ENCODE data around the gene ALOX12.
"Not testable (repeated sequence)": the region's sequence is repeated elsewhere in the genome, so short reads cannot be mapped to it uniquely, and the experiment has no call there.

Gene ALOX12, protein sequence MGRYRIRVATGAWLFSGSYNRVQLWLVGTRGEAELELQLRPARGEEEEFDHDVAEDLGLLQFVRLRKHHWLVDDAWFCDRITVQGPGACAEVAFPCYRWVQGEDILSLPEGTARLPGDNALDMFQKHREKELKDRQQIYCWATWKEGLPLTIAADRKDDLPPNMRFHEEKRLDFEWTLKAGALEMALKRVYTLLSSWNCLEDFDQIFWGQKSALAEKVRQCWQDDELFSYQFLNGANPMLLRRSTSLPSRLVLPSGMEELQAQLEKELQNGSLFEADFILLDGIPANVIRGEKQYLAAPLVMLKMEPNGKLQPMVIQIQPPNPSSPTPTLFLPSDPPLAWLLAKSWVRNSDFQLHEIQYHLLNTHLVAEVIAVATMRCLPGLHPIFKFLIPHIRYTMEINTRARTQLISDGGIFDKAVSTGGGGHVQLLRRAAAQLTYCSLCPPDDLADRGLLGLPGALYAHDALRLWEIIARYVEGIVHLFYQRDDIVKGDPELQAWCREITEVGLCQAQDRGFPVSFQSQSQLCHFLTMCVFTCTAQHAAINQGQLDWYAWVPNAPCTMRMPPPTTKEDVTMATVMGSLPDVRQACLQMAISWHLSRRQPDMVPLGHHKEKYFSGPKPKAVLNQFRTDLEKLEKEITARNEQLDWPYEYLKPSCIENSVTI

GRCh38 chr17:6995500-6996255 lies at the start of gene ALOX12:
Gene ALOX12, plus strand, starts transcription at chr17:6996049. Its CDS starts 69 bp downstream, at chr17:6996118.
- DNase-seq = no peak

DNA sequence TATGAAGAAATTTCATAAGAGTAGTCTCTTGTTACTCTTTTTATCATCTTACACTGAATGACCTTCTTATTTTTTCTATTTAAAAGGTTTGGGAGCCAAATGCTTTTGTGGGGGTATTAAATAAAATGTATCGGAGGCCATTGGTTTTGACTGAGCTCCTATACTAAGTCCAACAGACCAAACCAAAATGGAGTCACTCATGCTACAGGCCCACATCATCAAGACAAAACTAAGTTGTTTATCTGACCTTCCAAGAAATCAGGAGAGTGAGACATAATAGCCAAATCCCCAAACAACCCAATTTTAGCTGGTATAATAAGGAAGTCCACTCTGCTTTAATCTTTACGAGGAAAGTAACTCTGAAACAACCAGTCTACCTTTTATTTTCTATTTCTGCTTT lies 48.1 kb upstream of the ALOX12 start:
- no peak for DNase-seq

DNA sequence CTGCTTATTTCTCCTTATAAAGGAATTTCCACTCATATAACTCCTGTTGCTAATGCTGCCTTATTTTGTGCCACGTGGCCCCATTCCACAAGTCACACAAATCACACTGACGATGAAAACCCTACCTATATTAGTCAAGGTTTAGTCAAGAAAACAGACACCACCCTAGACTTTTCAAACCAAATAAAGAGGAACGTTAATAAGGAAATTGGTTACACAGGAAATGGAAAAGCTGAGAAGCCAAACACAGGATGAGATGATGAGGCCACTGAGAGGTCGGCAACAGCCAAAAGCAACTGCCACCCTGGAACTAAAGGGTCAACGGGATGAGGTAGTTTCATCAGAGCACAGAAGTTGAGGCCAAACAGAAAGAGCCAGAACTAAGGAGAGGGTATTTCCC lies 47.3 kb upstream of the ALOX12 start:
- no peak for DNase-seq

- DNase-seq = no peak
Observed at GRCh38 chr17:6948976-6949375, 46.9 kb upstream of the ALOX12 start.

- DNase-seq = not testable (repeated sequence)
Observed at GRCh38 chr17:6950938-6951337, 44.9 kb upstream of the ALOX12 start.

DNA sequence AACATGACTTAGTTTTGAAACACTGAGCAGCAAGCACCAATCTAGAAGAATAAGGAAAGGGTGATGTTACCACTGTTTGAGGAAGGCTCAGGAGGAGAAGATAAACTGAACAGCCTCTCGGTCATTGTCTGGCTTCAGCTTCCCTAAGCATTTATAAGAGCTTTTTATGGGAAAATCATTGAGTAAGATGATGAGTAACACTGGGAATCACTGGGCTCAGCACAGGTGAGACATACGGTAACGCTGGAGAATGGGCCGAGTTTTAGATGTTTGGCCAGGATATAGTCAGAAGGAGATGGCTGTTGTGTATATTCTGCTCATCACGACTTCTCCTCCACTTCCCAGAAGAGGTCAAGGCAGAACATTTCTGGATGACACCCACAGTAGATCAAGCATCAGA lies 42.2 kb upstream of the ALOX12 start:
- DNase-seq = no peak

DNA sequence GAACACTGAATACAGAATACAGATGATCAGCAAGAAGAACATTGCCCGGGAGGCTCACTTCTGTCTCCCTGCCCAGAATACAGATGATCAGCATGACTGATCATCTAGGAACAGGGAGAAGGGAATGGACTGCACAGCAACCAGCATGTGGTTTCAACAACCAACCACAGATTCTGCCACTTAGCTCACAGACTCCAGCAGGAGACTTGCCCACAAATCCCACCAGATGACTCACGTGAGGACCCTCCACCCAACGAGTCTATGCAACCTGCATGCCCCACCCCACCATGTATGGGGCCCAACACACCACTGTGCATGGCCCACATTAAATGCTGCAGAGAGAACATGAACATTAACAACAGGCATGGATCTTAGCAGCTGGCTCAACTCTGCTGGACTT lies 36.1 kb upstream of the ALOX12 start:
- no peak for DNase-seq

- DNase-seq = no peak
Observed at GRCh38 chr17:6969323-6969726, 26.5 kb upstream of the ALOX12 start.

GRCh38 chr17:6970992-6971391 lies 24.9 kb upstream of the ALOX12 start:
- no peak for DNase-seq

DNA sequence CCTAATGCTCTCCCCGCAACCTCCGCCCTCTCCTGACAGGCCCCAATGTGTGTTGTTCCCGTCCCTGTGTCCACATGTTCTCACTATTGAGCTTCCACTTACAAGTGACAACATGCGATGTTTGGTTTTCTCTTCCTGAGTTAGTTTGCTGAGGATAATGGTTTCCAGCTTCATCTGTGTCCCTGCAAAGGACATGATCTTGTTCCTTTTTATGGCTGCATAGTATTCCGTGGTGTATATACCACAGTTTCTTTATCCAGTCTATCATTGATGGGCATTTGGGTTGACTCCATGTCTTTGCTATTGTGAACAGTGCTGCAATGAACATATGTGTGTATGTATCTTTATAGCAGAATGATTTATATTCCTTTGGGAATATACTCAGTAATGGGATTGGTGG lies 16.4 kb upstream of the ALOX12 start:
- not testable (repeated sequence) for DNase-seq

GRCh38 chr17:6981426-6981825 lies 14.4 kb upstream of the ALOX12 start:
- DNase-seq = no peak

GRCh38 chr17:6985266-6985665 lies 10.6 kb upstream of the ALOX12 start:
- DNase-seq = no peak

DNA sequence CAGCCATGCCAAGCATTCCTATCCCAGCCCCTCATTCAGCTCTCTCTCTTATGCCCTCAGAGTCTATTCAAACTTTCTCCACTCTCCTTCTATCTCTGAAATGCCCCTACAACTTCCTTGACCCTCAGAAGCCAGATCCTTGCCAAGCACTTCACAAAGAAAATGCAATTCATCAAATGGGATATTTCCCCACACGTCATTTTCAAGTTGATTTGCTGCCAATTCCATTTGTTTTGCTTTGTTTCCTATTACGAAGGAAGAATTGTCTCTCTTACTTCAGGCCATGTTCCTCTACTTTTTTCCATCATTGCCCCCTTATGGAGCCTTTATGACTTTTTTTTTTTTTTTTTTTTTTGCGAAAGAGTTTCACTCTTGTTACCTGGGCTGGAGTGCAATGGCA lies 9.2 kb upstream of the ALOX12 start:
- DNase-seq = no peak

DNA sequence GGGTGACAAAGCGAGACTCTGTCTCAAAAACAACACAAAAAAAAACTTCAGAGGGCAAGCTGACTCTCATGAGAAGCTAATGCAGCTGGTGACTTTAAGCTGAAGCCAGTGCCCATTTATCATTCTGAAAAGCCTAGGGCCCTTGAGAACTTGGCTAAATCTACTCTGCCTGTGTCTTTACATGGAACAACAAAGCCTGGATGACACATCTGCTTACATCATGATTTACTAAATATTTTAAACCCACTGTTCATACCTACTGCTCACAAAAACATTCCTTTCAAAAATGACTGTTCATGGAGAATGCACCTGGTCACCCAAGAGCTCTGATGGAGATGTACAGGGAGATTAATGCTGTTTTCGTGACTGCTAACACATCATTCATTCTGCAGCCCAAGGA lies 6.1 kb upstream of the ALOX12 start:
- DNase-seq = no peak

DNA sequence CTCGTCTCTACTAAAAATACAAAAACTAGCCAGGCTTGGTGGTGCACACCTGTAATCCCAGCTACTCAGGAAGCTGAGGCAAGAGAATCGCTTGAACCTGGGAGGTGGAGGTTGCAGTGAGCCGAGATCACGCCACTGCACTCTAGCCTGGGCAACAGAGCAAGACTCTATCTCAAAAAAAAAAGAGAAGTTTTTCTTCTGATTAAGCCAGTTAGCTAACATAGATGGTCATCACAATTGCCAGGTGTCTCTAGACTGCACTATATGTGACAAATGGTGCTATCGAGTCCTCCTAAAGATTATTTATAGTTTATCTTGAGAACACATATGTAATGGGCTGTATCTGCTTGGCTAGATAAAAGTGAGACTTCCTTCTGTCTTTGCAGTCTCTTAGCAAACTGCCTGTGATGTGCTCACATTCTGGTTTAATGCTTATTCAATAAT lies 2.2 kb upstream of the ALOX12 start:
- DNase-seq = not testable (repeated sequence)

- no peak for DNase-seq
Observed at GRCh38 chr17:6994118-6994598, 1.7 kb upstream of the ALOX12 start.

GRCh38 chr17:6994666-6995256 lies 1.1 kb upstream of the ALOX12 start:
- DNase-seq = peak; percentile 48

GRCh38 chr17:6996256-6997011 lies 585 bp downstream of the ALOX12 start:
- DNase-seq = no peak

DNA sequence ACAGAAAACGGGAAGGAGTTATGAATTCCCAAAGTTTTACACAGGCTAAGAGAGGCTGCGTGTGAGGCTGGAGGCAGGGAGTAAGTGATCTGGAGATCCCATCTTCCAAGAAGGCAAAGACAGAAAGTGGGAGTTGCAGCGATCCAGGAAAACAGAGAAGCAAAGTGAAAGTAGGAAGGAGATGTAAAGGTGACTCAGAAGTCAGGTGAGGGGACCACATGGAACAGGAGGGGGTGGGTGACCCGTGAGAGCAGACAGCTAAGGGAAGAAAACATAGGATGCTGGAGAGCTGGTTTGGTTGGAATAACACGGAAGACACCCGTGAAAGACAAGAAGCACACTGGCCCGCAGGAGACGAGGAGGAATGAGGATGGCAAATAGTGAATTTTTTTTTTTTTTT lies 1.3 kb downstream of the ALOX12 start:
- DNase-seq = no peak

GRCh38 chr17:6998855-6999508 lies 3.1 kb downstream of the ALOX12 start:
- no peak for DNase-seq

DNA sequence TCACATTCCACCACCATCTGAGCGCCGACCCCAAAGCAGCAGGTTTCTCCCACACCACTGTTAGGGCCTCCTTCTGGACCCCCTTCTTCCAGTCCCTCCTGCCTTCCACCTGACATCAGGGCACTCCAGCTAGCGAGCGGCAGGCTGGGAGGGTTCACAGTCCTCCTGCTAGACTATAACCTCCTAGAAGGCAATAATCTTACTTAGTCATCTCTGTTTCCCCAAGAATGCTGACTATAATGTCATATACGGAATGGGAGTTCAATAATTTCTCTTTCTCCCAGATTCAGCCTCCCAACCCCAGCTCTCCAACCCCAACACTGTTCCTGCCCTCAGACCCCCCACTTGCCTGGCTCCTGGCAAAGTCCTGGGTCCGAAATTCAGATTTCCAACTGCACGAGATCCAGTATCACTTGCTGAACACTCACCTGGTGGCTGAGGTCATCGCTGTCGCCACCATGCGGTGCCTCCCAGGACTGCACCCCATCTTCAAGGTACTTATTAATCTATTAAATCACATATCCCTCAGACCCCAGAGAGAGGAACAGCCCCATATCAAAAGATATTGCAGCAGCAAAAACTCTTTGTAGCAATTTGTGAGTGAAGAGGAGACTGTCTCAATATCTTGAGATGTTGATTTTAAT lies 5.6 kb downstream of the ALOX12 start:
- DNase-seq = no peak

Data from fibroblast of skin of right quadriceps (primary cell).